Measurements from ENCODE around the gene NLK. TPM values are rescaled to one million over a fixed set of nuclear protein-coding genes. Genes with fewer than 3 reads are reported as not detected.
A peak's percentile ranks its signal among the peaks of the same experiment; 100 is the strongest.

Gene NLK
- total and polyA plus RNA-seq, 8 donors, result 9.8 to 16.7 (median 13.5) TPM

- FAIRE-seq, result no peak
- H3K27me3 ChIP-seq, result no peaks in the 10 kb centered on the region
- peaks cover 0 to 11% (median 6%) of the 10 kb centered on the region in 3 donors for H3K4me1 ChIP-seq
- no peaks in the 10 kb centered on the region for H3K36me3 ChIP-seq
- H3K4me3 ChIP-seq, result no peak overlapping the region
- WGBS, 2 donors, result 27 to 43% methylated on average over 1 of the region's 1 CpG
- no peak for TF ChIP-seq CTCF (IDR thresholded peaks at IDR 0.05)
- peak in 2 of 4 donors; percentile 29 to 39 for ATAC-seq
- no peak for DNase-seq
- no peaks in the 10 kb centered on the region for H3K9me3 ChIP-seq
- intact Hi-C loops (cut with DNase I), result no loop called here
- no peak overlapping the region for H3K27ac ChIP-seq
Measured at GRCh38 chr17:28112181-28112580, 69.7 kb downstream of the NLK start.

GRCh38 chr17:28112606-28113005 lies 70.1 kb downstream of the NLK start:
- H3K4me1 ChIP-seq, result peaks cover 0 to 12% (median 10%) of the 10 kb centered on the region in 3 donors
- DNase-seq, result no peak
- peak in 1 of 4 donors; percentile 17 for ATAC-seq
- no peaks in the 10 kb centered on the region for H3K27me3 ChIP-seq
- no peak for FAIRE-seq
- intact Hi-C loops (cut with DNase I), result no loop called here
- H3K4me3 ChIP-seq, result no peak overlapping the region
- H3K27ac ChIP-seq, result no peak overlapping the region
- no peak for TF ChIP-seq CTCF (IDR thresholded peaks at IDR 0.05)
- no peaks in the 10 kb centered on the region for H3K9me3 ChIP-seq
- no peaks in the 10 kb centered on the region for H3K36me3 ChIP-seq
- 61 to 67% methylated on average over 2 of the region's 2 CpGs for WGBS, 2 donors

- intact Hi-C loops (cut with DNase I), result no loop called here
- FAIRE-seq (no peak), ATAC-seq (no peak), DNase-seq (no peak)
- Histone ChIP-seq H3K27me3 (no peaks in the 10 kb centered on the region), H3K36me3 (no peaks in the 10 kb centered on the region), H3K9me3 (no peaks in the 10 kb centered on the region), H3K27ac (no peak overlapping the region), H3K4me3 (no peak overlapping the region), H3K4me1 (peaks cover 4 to 18% (median 15%) of the 10 kb centered on the region in 3 donors)
- TF ChIP-seq CTCF (IDR thresholded peaks at IDR 0.05), result no peak
Measured at GRCh38 chr17:28113269-28113668, 70.8 kb downstream of the NLK start.

- no peak overlapping the region for H3K4me3 ChIP-seq
- H3K27ac ChIP-seq, result no peak overlapping the region
- WGBS, 2 donors, result 96 to 97% methylated on average over 1 of the region's 1 CpG
- peaks cover 14 to 35% (median 28%) of the 10 kb centered on the region in 3 donors for H3K4me1 ChIP-seq
- H3K9me3 ChIP-seq, result no peaks in the 10 kb centered on the region
- no peak for ATAC-seq
- no peaks in the 10 kb centered on the region for H3K36me3 ChIP-seq
- no peak for DNase-seq
- intact Hi-C loops (cut with DNase I), result no loop called here
- FAIRE-seq, result no peak
- no peaks in the 10 kb centered on the region for H3K27me3 ChIP-seq
- TF ChIP-seq CTCF (IDR thresholded peaks at IDR 0.05), result no peak
Measured at GRCh38 chr17:28115046-28115445, 72.6 kb downstream of the NLK start.

- no peak for TF ChIP-seq CTCF (IDR thresholded peaks at IDR 0.05)
- DNase-seq (no peak), ATAC-seq (peak in 2 of 4 donors; percentile 19 to 44), FAIRE-seq (no peak)
- Histone ChIP-seq H3K27me3 (no peaks in the 10 kb centered on the region), H3K4me3 (no peak overlapping the region), H3K9me3 (no peaks in the 10 kb centered on the region), H3K4me1 (peaks cover 14 to 40% (median 31%) of the 10 kb centered on the region in 3 donors), H3K36me3 (no peaks in the 10 kb centered on the region), H3K27ac (no peak overlapping the region)
- intact Hi-C loops (cut with DNase I), result no loop called here
Measured at GRCh38 chr17:28117304-28117703, 74.8 kb downstream of the NLK start.
